Activated CD4-positive, CD25-positive, alpha-beta regulatory T cell treated with anti-CD3 and anti-CD28 coated beads, Interleukin-2, amount 50 U/mL, for 72 hours (primary cell): ENCODE results near the gene TNFSF13.
"Not testable (repeated sequence)": the region's sequence is repeated elsewhere in the genome, so short reads cannot be mapped to it uniquely, and the experiment has no call there.

Source experiments
- DNase-seq: peaks from one replicate; pipeline ENCODE4 v3.0.0; 2021

TNFSF13 gene

DNA sequence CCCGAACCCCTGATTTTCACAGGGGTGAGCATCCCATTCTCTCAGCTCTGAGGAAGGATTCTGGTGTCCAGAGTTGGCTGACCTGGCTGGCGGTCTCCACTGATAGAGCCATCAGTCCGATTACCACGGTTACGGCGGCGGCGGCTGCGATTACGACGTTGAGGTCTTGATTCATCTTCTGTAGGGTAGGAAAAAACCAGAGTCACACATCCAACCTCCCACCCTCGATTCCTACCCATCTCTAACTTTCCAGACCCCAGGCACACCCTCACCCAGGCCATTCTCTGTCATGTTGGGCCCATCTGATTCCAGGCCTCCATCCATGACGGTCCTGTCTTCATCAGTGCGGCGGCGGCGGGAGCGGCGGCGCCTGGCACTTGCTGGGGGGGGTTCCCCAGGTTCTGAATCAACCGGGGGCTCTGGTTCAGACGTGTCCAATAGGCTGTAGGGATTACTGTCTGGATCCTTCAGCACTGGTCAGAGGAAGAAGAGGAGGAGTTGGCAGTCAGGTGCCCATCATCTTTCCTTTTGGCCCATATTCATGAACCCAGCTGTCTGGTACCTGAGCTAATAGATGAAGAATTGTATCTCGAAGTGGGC is 34.0 kb downstream of the TNFSF13 start:
- no peak for DNase-seq

GRCh38 chr17:7593296-7593695 is 34.7 kb downstream of the TNFSF13 start:
- no peak for DNase-seq

DNA sequence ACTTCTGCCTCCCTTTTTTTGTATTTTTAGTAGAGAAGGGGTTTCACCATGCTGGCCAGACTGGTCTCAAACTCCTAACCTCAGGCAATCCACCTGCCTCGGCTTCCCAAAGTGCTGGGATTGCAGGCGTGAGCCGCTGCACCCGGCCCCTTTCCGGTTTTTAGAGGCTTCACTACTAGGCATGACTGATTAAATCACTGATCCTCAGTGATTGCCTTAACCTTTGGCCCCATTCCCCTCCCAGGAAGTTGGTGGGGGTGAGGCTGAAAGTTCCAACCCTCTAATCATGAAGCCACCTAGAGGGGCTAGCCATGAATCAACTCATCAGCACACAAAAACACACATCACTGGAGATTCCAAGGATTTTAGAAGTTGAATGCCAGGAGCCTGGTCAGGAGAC is 39.0 kb downstream of the TNFSF13 start:
- DNase-seq, result not testable (repeated sequence)

- no peak for DNase-seq
Observed at GRCh38 chr17:7606280-7606679, 47.7 kb downstream of the TNFSF13 start.

DNA sequence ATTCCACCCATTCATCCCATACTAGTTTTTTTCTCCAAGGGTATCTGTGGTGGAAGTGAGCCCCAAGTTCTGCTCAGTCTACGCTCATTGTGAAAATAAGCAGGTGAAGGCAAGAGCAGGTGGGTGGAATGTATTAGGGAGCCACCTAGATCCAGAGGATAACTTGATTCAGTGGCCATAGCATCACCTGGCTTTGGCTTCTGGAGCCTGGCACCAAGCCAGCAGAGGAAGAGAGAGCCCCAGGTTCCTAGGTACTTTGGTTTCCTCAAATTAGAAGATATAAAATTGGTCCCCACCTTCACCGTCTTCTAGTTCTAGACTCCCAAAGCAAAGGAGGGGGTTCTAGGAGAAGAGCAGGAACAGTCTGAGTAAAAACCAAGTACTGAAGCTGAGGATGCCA is 52.1 kb downstream of the TNFSF13 start:
- DNase-seq, result no peak
